Measurements from ENCODE around the gene CREBZF. TPM values are rescaled to one million over a fixed set of nuclear protein-coding genes. Genes with fewer than 3 reads are reported as not detected.

CREBZF gene
- total and polyA plus RNA-seq, 2 experiments from 2014 or later, result 46.0 to 69.7 TPM

DNA sequence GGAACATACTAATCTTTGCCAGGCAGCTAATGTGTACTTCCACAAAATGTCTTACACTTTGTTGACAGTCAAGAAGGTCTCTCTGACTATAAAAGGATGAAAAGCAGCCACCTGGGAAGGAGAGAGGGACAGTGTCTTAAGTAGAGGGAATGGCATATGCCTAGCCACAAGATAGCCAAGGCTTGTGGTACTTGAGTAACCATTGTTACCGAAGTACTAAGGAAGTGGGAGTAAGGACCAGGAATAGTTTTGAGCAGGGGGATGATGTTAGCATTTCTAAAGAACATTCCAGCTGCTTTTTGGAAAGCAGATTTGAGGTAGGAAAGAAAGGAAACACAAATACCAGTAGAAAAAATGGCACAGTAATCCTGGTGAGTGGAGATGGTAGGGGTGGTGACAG, 13.8 kb downstream of the CREBZF start:
- no peak overlapping the region for H3K4me3 ChIP-seq
- H2AFZ ChIP-seq, result no peak overlapping the region
- no peaks in the 10 kb centered on the region for H3K27me3 ChIP-seq
- H3K4me2 ChIP-seq, result no peak overlapping the region
- peaks cover 22% of the 10 kb centered on the region for H3K79me2 ChIP-seq
- H3K36me3 ChIP-seq (replicated peaks; ENCODE audit: insufficient read depth, low read depth), result no peaks in the 10 kb centered on the region
- H3K4me1 ChIP-seq (ENCODE audit: insufficient read depth), result peaks cover 6% of the 10 kb centered on the region
- TF ChIP-seq EZH2 (IDR thresholded peaks at IDR 0.05; ENCODE audit: borderline replicate concordance) (no peak), EZH2phosphoT487 (IDR thresholded peaks at IDR 0.05; ENCODE audit: low read depth, severe bottlenecking, unreplicated experiment) (no peak)
- TF ChIP-seq, protein P1, sequence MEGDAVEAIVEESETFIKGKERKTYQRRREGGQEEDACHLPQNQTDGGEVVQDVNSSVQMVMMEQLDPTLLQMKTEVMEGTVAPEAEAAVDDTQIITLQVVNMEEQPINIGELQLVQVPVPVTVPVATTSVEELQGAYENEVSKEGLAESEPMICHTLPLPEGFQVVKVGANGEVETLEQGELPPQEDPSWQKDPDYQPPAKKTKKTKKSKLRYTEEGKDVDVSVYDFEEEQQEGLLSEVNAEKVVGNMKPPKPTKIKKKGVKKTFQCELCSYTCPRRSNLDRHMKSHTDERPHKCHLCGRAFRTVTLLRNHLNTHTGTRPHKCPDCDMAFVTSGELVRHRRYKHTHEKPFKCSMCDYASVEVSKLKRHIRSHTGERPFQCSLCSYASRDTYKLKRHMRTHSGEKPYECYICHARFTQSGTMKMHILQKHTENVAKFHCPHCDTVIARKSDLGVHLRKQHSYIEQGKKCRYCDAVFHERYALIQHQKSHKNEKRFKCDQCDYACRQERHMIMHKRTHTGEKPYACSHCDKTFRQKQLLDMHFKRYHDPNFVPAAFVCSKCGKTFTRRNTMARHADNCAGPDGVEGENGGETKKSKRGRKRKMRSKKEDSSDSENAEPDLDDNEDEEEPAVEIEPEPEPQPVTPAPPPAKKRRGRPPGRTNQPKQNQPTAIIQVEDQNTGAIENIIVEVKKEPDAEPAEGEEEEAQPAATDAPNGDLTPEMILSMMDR (IDR thresholded peaks at IDR 0.05; ENCODE audit: poor library complexity), result no peak
- WGBS (ENCODE audit: low lambda C conversion rate, missing lambda C conversion rate), result 88% methylated on average over 1 of the region's 1 CpG
- H3K9me3 ChIP-seq (ENCODE audit: low read depth), result no peaks in the 10 kb centered on the region
- no peak overlapping the region for H3K27ac ChIP-seq
- H4K20me1 ChIP-seq (ENCODE audit: insufficient read depth, poor library complexity, severe bottlenecking), result no peaks in the 10 kb centered on the region
- no peak for DNase-seq (ENCODE audit: low spot score)
- H3K9me2 ChIP-seq (replicated peaks; ENCODE audit: insufficient read depth), result no peaks in the 10 kb centered on the region

DNA sequence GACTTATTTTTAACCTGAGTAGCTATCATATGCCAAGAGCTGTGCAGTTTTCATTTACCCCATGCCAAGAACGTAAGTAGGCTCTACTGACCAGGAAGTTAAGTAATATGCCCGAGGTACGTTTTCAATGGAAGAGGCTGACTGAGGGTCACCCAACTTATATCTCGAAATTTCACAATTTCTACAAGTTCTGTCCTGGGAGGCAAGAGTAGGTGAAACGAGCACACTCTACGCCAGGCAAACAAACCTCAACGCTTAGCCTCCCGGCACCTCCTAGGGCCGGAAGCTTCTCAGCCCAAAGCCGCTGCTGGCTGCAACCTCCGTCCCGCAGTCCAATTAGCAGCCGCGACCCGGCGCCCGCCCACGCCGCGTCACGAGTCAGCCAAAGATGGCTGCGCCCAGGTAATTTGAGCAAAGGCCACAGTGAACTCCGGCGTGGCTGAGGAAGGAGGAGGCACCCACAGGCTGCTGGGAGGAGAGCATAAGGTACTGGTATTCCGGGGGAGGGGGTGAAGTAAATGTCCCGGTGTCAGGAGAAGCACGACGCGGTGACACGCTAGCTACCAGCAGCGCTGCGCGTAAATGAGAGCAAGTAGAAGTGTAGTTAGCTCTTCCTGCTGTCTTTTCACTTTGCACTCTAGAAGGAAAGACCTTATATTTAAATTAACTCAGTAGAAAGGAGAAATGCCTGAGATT, 17.2 kb downstream of the CREBZF start, which contains the start of gene TMEM126A:
Gene TMEM126A, plus strand, starts transcription at position 364 of the 696 bp plus-strand sequence. CDS start 2,289 bp downstream, outside the sequence.
- H3K27ac ChIP-seq, result peak within 1 kb of the TSS; percentile 86
- H3K9me2 ChIP-seq (replicated peaks; ENCODE audit: insufficient read depth), result no peaks in the 10 kb centered on the region
- H3K36me3 ChIP-seq (replicated peaks; ENCODE audit: insufficient read depth, low read depth), result no peaks in the 10 kb centered on the region
- H3K27me3 ChIP-seq, result peaks cover 3% of the 10 kb centered on the region
- peaks cover 6% of the 10 kb centered on the region for H3K4me1 ChIP-seq (ENCODE audit: insufficient read depth)
- TF ChIP-seq, protein P1 (IDR thresholded peaks at IDR 0.05; ENCODE audit: poor library complexity), result no peak
- TF ChIP-seq EZH2phosphoT487 (IDR thresholded peaks at IDR 0.05; ENCODE audit: low read depth, severe bottlenecking, unreplicated experiment) (no peak), EZH2 (IDR thresholded peaks at IDR 0.05; ENCODE audit: borderline replicate concordance) (no peak)
- WGBS (ENCODE audit: low lambda C conversion rate, missing lambda C conversion rate), result 1% methylated on average over 33 of the region's 33 CpGs
- H3K4me3 ChIP-seq, result peak within 1 kb of the TSS; percentile 48
- no peaks in the 10 kb centered on the region for H3K9me3 ChIP-seq (ENCODE audit: low read depth)
- peak; percentile 94 for DNase-seq (ENCODE audit: low spot score)
- peak within 1 kb of the TSS; percentile 85 for H3K4me2 ChIP-seq
- peaks cover 22% of the 10 kb centered on the region for H3K79me2 ChIP-seq
- no peaks in the 10 kb centered on the region for H4K20me1 ChIP-seq (ENCODE audit: insufficient read depth, poor library complexity, severe bottlenecking)
- peak within 1 kb of the TSS; percentile 54 for H2AFZ ChIP-seq

DNA sequence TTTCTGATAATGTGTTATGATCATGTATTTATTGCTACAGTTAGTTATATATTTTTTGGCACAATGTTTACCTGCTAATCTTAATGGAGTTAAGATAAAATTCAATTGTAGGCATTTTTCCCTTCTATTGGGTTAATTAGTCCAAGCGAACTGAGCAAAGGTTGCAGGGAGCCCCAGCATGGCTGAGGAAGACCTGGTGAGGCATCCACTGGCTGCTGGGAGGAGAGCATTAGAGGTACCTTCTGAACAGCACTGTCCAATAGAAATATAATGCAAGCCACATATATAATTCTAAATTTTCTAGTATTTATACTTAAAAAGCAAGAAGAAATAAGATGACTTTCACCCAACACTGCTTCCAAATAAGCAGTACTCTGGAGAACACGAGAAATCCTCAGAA, 17.9 kb downstream of the CREBZF start:
- Histone ChIP-seq H2AFZ (peak overlapping the region; percentile 54), H3K9me3 (ENCODE audit: low read depth) (no peaks in the 10 kb centered on the region), H3K27me3 (peaks cover 3% of the 10 kb centered on the region), H3K36me3 (replicated peaks; ENCODE audit: insufficient read depth, low read depth) (no peaks in the 10 kb centered on the region), H3K4me1 (ENCODE audit: insufficient read depth) (peaks cover 6% of the 10 kb centered on the region), H3K79me2 (peaks cover 22% of the 10 kb centered on the region), H4K20me1 (ENCODE audit: insufficient read depth, poor library complexity, severe bottlenecking) (no peaks in the 10 kb centered on the region), H3K9me2 (replicated peaks; ENCODE audit: insufficient read depth) (no peaks in the 10 kb centered on the region), H3K4me3 (peak overlapping the region; percentile 46), H3K27ac (peak overlapping the region; percentile 86), H3K4me2 (peak overlapping the region; percentile 85)
- WGBS (ENCODE audit: low lambda C conversion rate, missing lambda C conversion rate), result 34% methylated on average over 2 of the region's 2 CpGs
- peak; percentile 32 for DNase-seq (ENCODE audit: low spot score)
- TF ChIP-seq EZH2 (IDR thresholded peaks at IDR 0.05; ENCODE audit: borderline replicate concordance), result no peak
- TF ChIP-seq, protein P1 (IDR thresholded peaks at IDR 0.05; ENCODE audit: poor library complexity), result no peak
- no peak for TF ChIP-seq EZH2phosphoT487 (IDR thresholded peaks at IDR 0.05; ENCODE audit: low read depth, severe bottlenecking, unreplicated experiment)

Measured in hepatocyte (in vitro differentiated cells).